HG03196 (cell line): Measurements from ENCODE around the gene MAGEC3.
"Not testable (repeated sequence)": the region's sequence is repeated elsewhere in the genome, so short reads cannot be mapped to it uniquely, and the experiment has no call there.

ENCODE experiments used
- ATAC-seq: cut with Tn5 transposase; IDR thresholded peaks from one replicate; pipeline ENCODE4 v1.9.1; 2021; ENCODE audit not compliant: unreplicated experiment

Gene MAGEC3, protein sequence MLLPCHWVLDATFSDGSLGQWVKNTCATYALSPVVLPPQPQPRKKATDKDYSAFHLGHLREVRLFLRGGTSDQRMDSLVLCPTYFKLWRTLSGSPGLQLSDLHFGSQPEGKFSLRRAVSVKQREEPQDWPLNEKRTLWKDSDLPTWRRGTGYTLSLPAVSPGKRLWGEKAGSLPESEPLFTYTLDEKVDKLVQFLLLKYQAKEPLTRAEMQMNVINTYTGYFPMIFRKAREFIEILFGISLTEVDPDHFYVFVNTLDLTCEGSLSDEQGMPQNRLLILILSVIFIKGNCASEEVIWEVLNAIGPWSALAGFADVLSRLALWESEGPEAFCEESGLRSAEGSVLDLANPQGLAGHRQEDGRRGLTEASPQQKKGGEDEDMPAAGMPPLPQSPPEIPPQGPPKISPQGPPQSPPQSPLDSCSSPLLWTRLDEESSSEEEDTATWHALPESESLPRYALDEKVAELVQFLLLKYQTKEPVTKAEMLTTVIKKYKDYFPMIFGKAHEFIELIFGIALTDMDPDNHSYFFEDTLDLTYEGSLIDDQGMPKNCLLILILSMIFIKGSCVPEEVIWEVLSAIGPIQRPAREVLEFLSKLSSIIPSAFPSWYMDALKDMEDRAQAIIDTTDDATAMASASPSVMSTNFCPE

DNA sequence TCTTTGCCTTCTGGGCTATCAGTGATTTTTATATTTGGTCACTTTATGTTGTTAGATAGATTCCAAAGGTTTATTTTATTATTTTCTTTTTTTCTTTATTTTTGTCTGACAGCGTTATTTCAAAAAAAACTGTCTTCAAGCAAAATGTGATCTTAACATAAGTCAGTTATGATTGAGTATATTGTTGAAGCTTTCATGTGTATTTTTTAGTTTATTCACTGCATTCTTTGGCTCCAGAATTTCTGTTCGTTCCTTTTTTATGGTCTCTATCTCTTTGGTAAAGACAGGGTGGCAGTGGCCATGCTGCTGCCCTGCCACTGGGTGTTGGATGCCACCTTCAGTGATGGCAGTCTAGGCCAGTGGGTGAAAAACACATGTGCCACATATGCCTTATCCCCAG lies at the start of gene MAGEC3:
Gene MAGEC3 (plus strand): TSS at position 301 of the 400 bp plus-strand sequence. CDS start 0 bp downstream, at position 301.
- no peak for ATAC-seq

DNA sequence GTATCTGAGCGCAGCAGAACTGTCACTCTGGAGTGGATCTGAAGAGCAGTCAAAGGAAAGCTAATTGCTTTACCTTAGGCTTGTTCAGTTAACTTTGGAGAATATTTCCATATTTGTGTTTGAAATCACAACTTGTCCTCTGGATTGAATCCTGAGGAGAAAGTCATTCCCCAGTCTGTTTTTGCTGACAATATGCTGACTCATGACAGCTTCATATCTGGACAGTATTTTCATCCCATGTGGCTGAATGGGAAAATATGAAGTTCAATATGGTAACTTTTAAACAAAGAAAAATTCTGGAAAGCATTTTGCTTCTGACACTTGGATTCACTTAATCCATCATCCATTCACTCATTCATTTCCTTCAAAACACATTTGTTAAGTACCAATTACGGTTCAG lies 46.3 kb upstream of the MAGEC3 start:
- no peak for ATAC-seq

DNA sequence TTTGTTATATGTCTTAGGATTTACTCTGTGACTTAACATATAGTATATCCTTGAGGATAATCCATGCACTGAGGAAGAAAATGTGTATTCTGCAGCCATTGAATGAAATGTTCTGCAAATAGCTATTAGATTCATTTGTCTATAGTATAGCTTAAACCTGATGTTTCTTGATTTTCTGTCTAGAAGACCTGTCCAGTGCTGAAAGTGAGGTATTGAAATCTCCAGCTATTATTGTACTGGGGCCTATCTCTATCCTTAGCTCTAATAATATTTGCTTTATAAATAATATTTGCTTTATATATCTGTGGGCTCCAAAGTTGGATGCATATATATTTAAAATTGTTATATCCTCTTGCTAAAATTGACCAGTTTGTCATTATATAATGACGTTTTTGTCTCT lies 26.7 kb upstream of the MAGEC3 start:
- no peak for ATAC-seq

DNA sequence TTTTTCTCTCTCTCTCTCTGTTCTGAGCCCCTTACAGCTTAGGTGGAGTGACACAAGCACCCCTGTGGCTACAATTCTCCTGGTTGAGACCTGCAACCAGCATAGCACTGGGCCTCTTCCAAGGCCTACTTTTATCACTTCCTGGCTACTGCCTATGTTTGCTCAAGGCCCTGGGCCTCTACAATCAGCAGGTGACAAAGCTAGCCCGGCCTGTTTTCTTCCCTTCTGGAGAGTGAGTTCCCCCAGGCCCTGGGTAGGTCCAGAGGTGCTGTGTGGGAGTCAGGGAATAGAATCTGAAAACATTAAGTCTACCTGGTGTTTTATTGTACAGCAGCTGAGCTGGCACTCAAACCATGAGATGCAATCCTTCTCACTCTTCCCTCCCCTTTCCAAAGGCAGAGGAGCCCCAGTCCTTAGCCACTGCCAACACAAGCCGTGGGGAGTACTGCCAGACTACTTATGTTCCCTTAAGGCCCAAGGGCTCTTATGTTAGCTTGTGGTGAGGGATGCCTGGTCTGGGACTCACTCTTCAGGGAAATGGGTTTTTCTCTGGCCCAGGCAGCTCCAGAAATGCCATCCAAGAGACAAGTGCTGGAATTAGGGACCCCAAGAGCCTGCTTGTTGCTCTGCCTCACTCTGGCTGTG lies 23.8 kb upstream of the MAGEC3 start:
- no peak for ATAC-seq

DNA sequence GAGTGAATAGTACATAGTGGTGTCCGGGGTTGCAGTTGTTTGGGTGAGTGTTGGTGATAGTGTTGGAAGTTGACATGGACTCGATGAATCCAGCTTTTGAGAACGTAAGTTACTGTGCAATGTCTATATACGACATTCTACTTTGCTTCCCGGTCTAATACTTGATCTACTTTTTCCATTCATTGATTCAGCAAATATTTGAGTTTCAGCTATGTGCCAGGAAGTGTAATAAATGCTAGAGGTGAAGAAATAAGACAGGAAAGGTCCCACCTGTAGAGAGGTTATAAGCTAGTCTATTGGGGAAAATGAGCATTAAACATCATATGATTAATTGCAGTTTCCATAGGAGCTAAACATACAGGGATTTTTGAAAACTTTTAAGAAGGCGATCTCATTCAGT lies 22.2 kb upstream of the MAGEC3 start:
- no peak for ATAC-seq

DNA sequence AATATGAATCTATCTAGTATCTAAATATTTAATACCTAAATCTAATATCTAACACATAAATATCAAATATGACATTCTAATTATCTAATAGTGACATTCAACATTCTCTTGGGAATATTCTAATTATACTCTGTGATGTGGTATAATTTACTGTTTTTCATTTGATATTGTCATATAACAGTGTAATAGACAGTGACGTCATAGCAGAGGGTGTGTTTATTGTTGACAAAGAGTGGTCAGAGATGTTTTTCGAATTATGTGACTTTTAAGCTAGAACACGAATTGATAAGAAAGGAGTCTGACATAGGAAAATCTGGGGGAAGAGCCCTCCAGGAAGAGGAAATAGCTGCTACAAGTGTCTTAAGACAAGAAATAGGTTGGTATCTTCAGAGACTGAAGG lies 5.9 kb upstream of the MAGEC3 start:
- ATAC-seq: no peak

DNA sequence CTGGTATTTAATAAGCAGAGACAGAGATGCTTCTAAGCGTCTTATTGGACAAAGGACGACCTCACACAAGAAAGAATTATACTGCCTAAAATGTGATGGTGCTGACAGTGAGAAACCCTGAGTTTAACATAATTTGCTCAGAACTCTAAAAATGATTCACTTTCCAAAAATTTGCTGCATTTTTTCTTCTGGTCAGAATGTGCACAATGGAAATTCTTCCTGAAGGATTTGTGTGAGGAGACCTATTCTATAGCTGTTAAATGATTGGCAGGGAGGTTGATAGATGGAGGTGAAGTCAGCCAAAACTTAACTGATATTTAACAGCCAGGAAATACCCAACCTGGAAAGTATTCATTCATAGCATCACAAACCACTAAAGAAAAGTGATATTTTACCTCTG lies 1.7 kb downstream of the MAGEC3 start:
- ATAC-seq: no peak

DNA sequence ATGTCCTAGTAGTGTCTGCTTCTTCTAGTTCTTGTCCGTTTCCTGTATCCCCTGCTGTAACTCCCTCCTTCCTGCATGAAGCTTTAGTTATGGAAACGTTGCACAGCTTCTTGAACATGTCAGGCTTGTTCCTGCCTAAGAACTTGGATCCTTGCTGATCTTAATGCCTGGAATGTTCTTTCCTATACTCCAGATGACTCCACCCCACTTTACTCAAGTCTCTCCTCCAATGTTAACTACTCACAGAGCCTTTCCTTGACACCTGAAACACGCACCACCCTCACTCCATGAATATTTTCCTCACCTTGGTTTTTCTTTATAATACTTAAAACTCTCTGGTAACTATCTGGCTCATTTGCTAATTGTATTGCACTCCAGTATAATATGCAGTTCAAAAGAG lies 19.4 kb downstream of the MAGEC3 start:
- ATAC-seq: no peak

DNA sequence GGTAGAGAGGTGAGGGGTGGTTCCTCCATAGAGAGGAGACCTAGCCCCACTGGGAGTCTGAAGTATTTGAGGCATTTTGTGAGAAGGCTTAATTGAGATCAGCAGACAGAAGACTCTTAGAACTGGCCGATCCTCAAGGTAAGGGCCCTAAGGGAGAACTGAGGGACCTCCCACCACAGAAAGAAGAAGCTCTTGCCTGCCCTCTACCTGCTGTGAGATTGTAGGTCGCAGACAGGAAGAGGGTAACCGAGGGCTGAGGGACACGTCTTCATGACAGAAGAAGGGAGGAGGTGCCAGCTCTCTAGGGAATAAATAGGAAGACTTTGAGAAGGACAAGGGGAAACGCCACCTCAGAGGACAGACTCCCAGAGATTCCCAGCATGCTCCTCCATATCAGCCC lies 41.5 kb downstream of the MAGEC3 start:
- ATAC-seq: no peak

DNA sequence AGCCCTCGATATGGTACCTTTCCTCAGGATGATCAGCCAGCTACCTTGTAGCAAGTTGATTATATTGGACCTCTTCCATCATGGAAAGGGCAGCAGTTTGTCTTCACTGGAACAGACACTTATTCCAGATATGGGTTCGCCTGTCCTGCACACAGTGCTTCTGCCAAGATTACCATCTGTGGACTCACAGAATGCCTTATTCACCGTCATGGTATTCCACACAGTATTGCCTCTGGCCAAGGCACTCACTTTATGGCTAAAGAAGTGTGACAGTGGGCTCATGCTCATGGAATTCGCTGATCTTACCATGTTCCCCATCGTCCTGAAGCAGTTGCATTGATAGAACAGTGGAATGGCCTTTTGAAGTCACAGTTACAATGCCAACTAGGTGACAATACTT lies 50.7 kb downstream of the MAGEC3 start:
- ATAC-seq: not testable (repeated sequence)

DNA sequence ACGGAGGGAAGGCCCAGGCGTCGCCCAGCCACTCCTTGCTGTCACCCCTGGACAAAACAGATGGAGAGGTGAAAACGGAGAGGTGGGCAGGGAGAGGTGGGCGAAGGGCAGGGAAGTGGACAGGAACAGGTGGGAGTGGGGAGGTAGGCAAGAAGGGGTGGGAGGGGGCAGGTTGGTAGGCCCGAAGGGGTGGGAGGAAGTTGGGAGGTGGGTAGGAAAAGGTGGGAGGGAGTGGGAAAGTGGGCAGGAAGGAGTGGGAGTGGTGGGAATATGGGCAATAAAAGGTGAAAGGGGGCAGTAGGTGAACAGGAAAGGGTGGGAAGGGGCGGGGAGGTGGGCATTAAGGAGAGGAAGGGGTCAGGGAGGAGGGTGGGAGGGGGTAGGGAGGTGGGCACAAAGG lies 56.6 kb downstream of the MAGEC3 start:
- no peak for ATAC-seq

DNA sequence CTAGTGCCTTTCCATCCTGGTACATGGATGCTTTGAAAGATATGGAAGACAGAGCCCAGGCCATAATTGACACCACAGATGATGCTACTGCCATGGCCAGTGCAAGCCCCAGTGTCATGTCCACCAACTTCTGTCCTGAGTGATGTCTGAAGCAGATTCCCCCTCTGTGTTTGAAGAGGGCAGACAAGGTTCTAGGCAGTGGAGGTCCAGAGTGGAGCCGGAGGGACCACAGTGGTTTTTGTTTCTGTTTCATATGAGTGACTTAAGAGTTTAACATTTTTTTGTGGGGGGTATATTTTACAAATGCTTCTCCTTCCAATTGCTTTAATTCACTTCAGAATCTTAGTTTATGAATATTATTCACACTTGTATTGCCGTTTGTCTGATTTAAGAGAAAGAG lies 59.6 kb downstream of the MAGEC3 start:
- ATAC-seq: no peak

DNA sequence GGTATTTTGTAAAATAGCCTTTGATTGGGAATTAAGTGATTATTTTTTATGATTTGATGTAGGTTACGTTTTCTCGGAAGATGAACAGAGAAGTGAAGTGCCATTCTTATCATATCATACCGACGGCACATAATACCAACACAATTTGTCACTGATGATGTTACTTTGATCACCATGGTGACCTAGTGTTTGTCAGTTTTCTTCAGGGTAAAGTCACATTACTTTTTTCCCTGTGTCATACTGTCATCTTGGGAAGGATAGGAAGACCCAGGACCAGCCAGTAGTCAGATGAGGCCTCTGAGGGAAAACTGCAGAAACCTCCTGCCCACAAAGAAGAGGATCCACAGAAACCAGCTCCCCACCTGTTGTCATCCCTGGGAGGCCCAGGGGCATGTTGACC lies 64.2 kb downstream of the MAGEC3 start:
- no peak for ATAC-seq

DNA sequence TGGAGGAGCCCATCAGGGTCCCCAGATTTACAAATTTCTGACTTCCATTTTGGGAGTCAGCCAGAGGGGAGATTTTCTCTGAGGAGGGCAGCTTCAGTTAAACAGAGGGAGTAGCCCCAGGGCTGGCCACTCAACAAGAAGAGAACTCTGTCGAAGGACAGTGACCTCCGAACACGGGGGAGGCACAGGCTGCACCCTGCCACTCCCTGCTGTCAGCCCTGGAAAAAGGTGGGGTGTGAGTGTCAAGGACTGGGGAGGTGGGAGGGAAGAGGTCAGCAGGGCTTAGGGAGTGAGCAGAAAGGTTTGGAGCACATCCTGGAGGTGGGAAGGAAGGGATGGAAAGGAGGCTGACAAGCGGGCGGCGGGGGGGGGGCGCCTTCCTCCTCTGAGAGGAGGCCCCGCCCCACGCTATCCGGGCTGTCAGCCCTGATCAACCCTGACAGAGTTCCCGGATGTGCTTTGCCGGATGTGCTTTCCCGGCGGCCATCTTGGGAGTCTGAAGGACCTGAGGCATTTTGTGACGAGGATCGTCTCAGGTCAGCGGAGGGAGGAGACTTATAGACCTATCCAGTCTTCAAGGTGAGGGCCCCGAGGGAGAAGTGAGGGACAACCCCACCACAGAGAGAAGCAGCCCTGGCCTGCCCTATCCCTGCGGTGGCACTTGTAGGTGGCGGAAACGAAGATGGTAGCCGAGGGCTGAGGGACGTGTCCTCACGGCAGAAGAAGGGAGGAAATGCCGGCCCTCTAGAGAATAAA lies 65.5 kb downstream of the MAGEC3 start, which contains the start of gene MAGEC1:
Gene MAGEC1 (plus strand): TSS at position 495 of the 756 bp plus-strand sequence. CDS start 1,179 bp downstream, outside the sequence.
- no peak for ATAC-seq

DNA sequence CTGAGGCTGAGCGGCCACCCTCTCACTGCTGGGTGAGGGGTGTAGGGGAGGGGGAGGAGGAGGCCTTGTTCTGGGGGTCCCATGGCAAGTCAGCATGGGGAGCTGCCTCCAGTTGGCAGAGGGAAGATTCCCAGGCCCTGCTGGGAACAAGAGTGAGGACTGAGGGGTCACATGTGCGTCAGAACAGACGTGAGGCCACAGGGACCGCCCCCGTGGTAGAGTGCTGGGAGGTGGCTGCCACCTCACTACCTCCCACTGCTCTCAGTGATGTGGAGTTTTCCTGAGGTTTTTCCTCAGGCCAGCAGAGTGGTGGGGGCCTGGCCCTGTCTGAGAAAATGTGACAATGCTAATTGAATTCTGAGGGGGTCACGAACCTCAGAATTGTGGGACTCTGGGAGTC lies 66.1 kb downstream of the MAGEC3 start:
- no peak for ATAC-seq

DNA sequence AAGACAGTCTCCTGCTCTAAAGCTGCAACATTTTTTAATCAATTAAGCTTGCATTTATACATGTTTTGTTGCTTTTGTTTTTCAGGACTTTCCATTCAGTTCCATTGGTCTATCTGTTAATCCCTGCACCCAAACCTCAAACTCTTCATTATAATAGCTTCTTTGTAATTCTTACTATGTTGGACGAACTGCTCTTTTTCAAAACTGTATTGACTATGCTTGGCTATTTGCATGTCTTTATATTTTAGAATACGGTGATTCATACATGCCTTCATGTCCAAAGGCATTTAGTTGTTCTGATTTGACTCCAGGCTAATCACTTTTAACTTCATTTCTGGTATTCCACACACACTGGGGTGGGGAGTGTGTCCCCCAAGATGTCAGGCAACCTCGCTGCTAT lies 79.7 kb downstream of the MAGEC3 start:
- ATAC-seq: no peak

DNA sequence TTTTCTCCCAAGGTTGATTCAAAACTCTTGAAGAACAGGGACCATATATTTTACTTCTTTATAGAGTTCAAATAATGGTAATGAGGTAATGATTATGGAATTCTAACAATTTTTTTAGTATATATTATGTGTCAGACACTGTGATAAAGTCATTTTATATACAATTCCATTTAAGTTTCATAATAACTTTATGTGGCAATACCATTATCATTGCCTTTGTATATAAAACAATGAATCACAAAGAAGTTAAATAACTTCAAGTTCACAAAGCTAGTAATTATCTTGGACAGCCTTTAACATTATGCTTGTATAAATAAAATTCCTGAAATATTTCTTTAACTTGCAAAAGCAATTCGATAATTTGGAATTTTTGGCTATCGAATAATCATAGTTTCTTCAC lies 86.2 kb downstream of the MAGEC3 start:
- no peak for ATAC-seq

DNA sequence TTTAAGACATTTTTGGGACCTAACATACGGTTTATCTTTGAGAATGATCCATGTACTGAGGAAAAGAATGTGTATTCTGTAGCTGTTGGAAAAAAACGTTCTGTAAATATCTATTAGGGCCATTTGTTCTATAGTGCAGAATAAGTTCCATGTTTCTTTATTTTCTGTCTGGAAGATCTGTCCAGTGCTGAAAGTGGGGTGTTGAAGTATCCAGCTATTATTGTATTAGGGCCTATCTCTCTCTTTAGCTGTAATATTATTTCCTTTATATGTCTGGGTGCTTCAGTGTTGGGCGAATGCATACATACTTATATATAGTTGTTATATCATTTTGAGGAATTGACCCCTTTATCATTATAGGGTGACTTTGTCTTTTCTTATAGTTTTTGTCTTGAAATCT lies 90.3 kb downstream of the MAGEC3 start:
- ATAC-seq: no peak

DNA sequence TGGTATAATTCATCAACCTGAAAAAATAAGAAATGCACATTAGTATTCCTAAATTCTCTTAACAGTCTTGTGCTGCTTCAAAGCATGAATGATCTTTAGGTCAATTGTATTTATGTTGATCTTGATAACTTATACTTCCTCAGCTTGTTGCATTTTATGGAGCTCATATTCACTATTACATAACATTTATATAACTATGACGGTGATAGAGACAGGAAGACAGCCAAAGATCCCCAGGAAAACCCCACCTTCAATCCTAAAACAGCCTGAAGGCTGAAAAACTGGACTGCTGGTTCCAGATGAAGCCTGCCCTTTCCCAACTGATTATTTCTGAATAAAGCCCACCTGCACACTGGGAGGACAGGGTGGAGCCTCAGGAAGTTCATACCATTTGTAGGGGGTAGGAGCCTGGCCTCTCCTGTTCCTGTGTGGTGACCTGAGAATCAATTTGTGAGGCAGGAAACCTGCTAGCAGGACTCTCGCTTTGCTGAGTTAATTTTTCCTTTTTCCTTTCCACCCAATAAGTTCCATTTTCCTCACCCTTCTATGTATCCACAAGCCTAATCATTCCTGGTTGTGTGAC lies 96.0 kb downstream of the MAGEC3 start:
- no peak for ATAC-seq

DNA sequence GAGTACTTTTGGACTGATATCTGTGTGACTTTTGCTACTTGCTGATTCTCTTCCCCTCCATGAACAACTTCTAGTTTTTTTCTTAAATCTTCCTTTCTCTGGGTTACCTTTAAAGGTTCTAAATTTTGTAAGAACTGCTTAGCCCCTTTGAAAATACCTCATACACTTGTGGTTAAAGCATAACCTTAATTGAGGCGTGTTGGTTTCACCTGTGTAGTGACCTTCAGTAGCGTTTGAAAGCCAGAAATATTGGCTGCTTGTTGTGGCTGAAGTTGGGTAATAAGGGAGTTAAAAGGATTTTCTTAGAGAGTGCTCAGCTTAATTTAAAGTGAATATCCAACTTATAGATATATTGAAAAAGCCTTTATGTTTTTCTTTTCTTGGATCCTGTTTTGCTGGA lies 97.5 kb downstream of the MAGEC3 start:
- no peak for ATAC-seq

DNA sequence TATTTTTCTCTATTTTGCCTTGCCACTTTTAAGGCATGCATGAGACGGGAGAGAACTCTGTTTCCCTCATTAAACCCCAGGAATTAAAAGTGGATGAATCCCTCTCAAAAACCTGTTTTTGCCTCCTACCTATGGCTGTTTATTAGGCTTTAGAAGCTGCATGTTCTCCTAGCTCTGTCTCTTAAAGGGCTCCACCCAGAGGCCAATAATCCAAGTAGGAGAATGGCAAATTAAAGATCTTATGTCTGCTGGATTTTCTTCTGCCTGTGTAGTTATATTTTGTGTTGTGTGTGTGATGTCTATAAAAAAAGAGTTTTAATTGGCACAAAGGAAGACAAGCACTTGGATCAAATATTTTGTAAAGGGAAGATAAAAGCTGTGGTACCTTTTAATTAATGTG lies 98.0 kb downstream of the MAGEC3 start:
- no peak for ATAC-seq
